Activated naive CD4-positive, alpha-beta T cell treated with anti-CD3 and anti-CD28 coated beads for 36 hours (primary cell): ENCODE measurements around the gene LTC4S. TPM values are rescaled to one million over a fixed set of nuclear protein-coding genes. Genes with fewer than 3 reads are reported as not detected.

ENCODE experiments used
- CTCF ChIA-PET: fragments of 350-600 bp; sonication (Branson Sonifier 250); formaldehyde crosslinking; loops from one replicate; lab custom pipeline; 2021; ENCODE audit warnings: antibody characterized with exemption; lab: Charles Lee
- DNase-seq: peaks from one replicate; pipeline ENCODE4 v3.0.0-alpha.2; 2020
- H3K27ac Mint-ChIP-seq: one replicate; pipeline ENCODE4 v1.8.0; 2021; ENCODE audit warnings: mild to moderate bottlenecking, mixed read lengths
- H3K27me3 Mint-ChIP-seq: one replicate; pipeline ENCODE4 v1.8.0; 2021; ENCODE audit warnings: low read depth, mixed read lengths
- H3K36me3 Mint-ChIP-seq: one replicate; pipeline ENCODE4 v1.8.0; 2021; ENCODE audit warnings: low read depth, mixed read lengths
- H3K4me1 Mint-ChIP-seq: one replicate; pipeline ENCODE4 v1.8.0; 2021; ENCODE audit warnings: low read depth, mixed read lengths
- H3K4me3 Mint-ChIP-seq: one replicate; pipeline ENCODE4 v1.8.0; 2021; ENCODE audit warnings: mild to moderate bottlenecking, moderate library complexity, mixed read lengths
- H3K9me3 Mint-ChIP-seq: one replicate; pipeline ENCODE4 v1.8.0; 2021; ENCODE audit warnings: mixed read lengths
- intact Hi-C: fragments of 100-400 bp; cut with micrococcal nuclease; formaldehyde crosslinking; loops from one replicate; pipeline ENCODE4 v1.15.1; 2023
- total RNA-seq, 2 experiments: library from RNA; stranded (reverse); gene quantifications; one replicate each; pipeline ENCODE4 v1.2.3, GENCODE V29; 2021

Gene LTC4S
- total RNA-seq, 2 experiments from 2014 or later = 0.79 TPM; not detected in 1

- peak; percentile 75 for DNase-seq
- Mint-ChIP-seq H3K9me3 (no peaks in the 10 kb centered on the region), H3K27ac (no peak overlapping the region), H3K27me3 (no peaks in the 10 kb centered on the region), H3K36me3 (peaks cover 12% of the 10 kb centered on the region), H3K4me1 (peaks cover 61% of the 10 kb centered on the region), H3K4me3 (no peak overlapping the region)
- CTCF ChIA-PET = interaction anchor here (0.6 to 3.1 kb wide), 20 partner anchors 8 to 552 kb away, joined by 3 to 21 read pairs (median 4); partner anchors contain the start of gene LTC4S
- intact Hi-C loops = loop anchor here (1.0 kb wide), 3 partner anchors 31 to 145 kb away; partner anchors contain the start of gene MAML1
Observed at GRCh38 chr5:179763215-179763945, 30.4 kb upstream of the LTC4S start.

GRCh38 chr5:179764056-179764455 lies 29.7 kb upstream of the LTC4S start:
- intact Hi-C loops = no loop called here
- no peak for DNase-seq
- no peaks in the 10 kb centered on the region for H3K9me3 Mint-ChIP-seq
- H3K27me3 Mint-ChIP-seq = no peaks in the 10 kb centered on the region
- no peak overlapping the region for H3K4me3 Mint-ChIP-seq
- no peak overlapping the region for H3K27ac Mint-ChIP-seq
- CTCF ChIA-PET = interaction anchor here (1.0 to 3.1 kb wide), 8 partner anchors 9 to 33 kb away, joined by 3 to 21 read pairs (median 5); partner anchors contain the start of gene LTC4S
- H3K4me1 Mint-ChIP-seq = peaks cover 61% of the 10 kb centered on the region
- H3K36me3 Mint-ChIP-seq = peaks cover 15% of the 10 kb centered on the region

GRCh38 chr5:179765400-179765799 lies 28.4 kb upstream of the LTC4S start:
- Mint-ChIP-seq H3K36me3 (peaks cover 24% of the 10 kb centered on the region), H3K4me1 (peaks cover 48% of the 10 kb centered on the region), H3K27ac (no peak overlapping the region), H3K27me3 (no peaks in the 10 kb centered on the region), H3K9me3 (no peaks in the 10 kb centered on the region), H3K4me3 (no peak overlapping the region)
- intact Hi-C loops = no loop called here
- CTCF ChIA-PET = interaction anchor here (0.7 kb wide), 1 partner anchor 31 kb away, joined by 3 read pairs; no protein-coding TSS in a partner anchor
- no peak for DNase-seq

GRCh38 chr5:179766021-179766725 lies 27.6 kb upstream of the LTC4S start:
- Mint-ChIP-seq H3K27ac (no peak overlapping the region), H3K4me1 (peaks cover 45% of the 10 kb centered on the region), H3K9me3 (no peaks in the 10 kb centered on the region), H3K36me3 (peaks cover 31% of the 10 kb centered on the region), H3K4me3 (no peak overlapping the region), H3K27me3 (no peaks in the 10 kb centered on the region)
- intact Hi-C loops = no loop called here
- DNase-seq = no peak
- CTCF ChIA-PET = interaction anchor here (0.7 to 2.0 kb wide), 3 partner anchors 11 to 31 kb away, joined by 3 to 4 read pairs (median 3); no protein-coding TSS in a partner anchor

GRCh38 chr5:179766726-179767455 lies 26.9 kb upstream of the LTC4S start:
- Mint-ChIP-seq H3K9me3 (no peaks in the 10 kb centered on the region), H3K27me3 (no peaks in the 10 kb centered on the region), H3K4me1 (peaks cover 39% of the 10 kb centered on the region), H3K36me3 (peaks cover 34% of the 10 kb centered on the region), H3K4me3 (no peak overlapping the region), H3K27ac (no peak overlapping the region)
- no peak for DNase-seq
- intact Hi-C loops = no loop called here
- CTCF ChIA-PET = interaction anchor here (1.2 to 2.0 kb wide), 3 partner anchors 12 to 28 kb away, joined by 3 to 5 read pairs (median 4); no protein-coding TSS in a partner anchor

GRCh38 chr5:179767496-179768100 lies 26.2 kb upstream of the LTC4S start:
- Mint-ChIP-seq H3K27me3 (no peaks in the 10 kb centered on the region), H3K4me1 (peaks cover 33% of the 10 kb centered on the region), H3K27ac (no peak overlapping the region), H3K9me3 (no peaks in the 10 kb centered on the region), H3K36me3 (peaks cover 39% of the 10 kb centered on the region), H3K4me3 (no peak overlapping the region)
- intact Hi-C loops = no loop called here
- DNase-seq = no peak
- CTCF ChIA-PET = interaction anchor here (0.8 to 2.0 kb wide), 5 partner anchors 12 to 141 kb away, joined by 3 to 5 read pairs (median 4); no protein-coding TSS in a partner anchor

GRCh38 chr5:179768326-179769085 lies 25.3 kb upstream of the LTC4S start:
- Mint-ChIP-seq H3K4me1 (peaks cover 24% of the 10 kb centered on the region), H3K9me3 (no peaks in the 10 kb centered on the region), H3K27me3 (no peaks in the 10 kb centered on the region), H3K36me3 (peaks cover 47% of the 10 kb centered on the region), H3K27ac (no peak overlapping the region), H3K4me3 (no peak overlapping the region)
- intact Hi-C loops = no loop called here
- CTCF ChIA-PET = interaction anchor here (0.8 to 1.5 kb wide), 2 partner anchors 33 to 140 kb away, joined by 3 to 4 read pairs; no protein-coding TSS in a partner anchor
- DNase-seq = peak; percentile 53

GRCh38 chr5:179769271-179769670 lies 24.5 kb upstream of the LTC4S start:
- Mint-ChIP-seq H3K36me3 (peaks cover 51% of the 10 kb centered on the region), H3K9me3 (no peaks in the 10 kb centered on the region), H3K4me3 (no peak overlapping the region), H3K4me1 (peaks cover 21% of the 10 kb centered on the region), H3K27ac (no peak overlapping the region), H3K27me3 (no peaks in the 10 kb centered on the region)
- no peak for DNase-seq
- intact Hi-C loops = no loop called here
- CTCF ChIA-PET = interaction anchor here (0.6 kb wide), 1 partner anchor 1018 kb away, joined by 3 read pairs; no protein-coding TSS in a partner anchor

- Mint-ChIP-seq H3K4me1 (peaks cover 21% of the 10 kb centered on the region), H3K27ac (no peak overlapping the region), H3K36me3 (peaks cover 54% of the 10 kb centered on the region), H3K4me3 (no peak overlapping the region), H3K9me3 (no peaks in the 10 kb centered on the region), H3K27me3 (no peaks in the 10 kb centered on the region)
- CTCF ChIA-PET = no interaction called here
- DNase-seq = no peak
- intact Hi-C loops = no loop called here
Observed at GRCh38 chr5:179769796-179770195, 24.0 kb upstream of the LTC4S start.

GRCh38 chr5:179771311-179771895 lies 22.4 kb upstream of the LTC4S start:
- no peak overlapping the region for H3K4me3 Mint-ChIP-seq
- CTCF ChIA-PET = interaction anchor here (0.6 to 2.4 kb wide), 4 partner anchors 9 to 31 kb away, joined by 3 to 14 read pairs (median 4); no protein-coding TSS in a partner anchor
- peaks cover 12% of the 10 kb centered on the region for H3K4me1 Mint-ChIP-seq
- intact Hi-C loops = no loop called here
- H3K27me3 Mint-ChIP-seq = no peaks in the 10 kb centered on the region
- H3K36me3 Mint-ChIP-seq = peaks cover 51% of the 10 kb centered on the region
- DNase-seq = no peak
- no peaks in the 10 kb centered on the region for H3K9me3 Mint-ChIP-seq
- no peak overlapping the region for H3K27ac Mint-ChIP-seq

GRCh38 chr5:179772351-179772750 lies 21.4 kb upstream of the LTC4S start:
- Mint-ChIP-seq H3K4me1 (peaks cover 12% of the 10 kb centered on the region), H3K36me3 (peaks cover 49% of the 10 kb centered on the region), H3K4me3 (no peak overlapping the region), H3K27ac (no peak overlapping the region), H3K9me3 (no peaks in the 10 kb centered on the region), H3K27me3 (no peaks in the 10 kb centered on the region)
- intact Hi-C loops = no loop called here
- DNase-seq = no peak
- CTCF ChIA-PET = interaction anchor here (2.4 kb wide), 1 partner anchor 10 kb away, joined by 14 read pairs; no protein-coding TSS in a partner anchor
